Stimulated activated CD4-positive, alpha-beta T cell treated with anti-CD3 and anti-CD28 coated beads, Interleukin-12 subunit alpha, Interleukin-12 subunit beta, amount 100 ng/mL, for 4 hours (primary cell): ENCODE measurements around the gene SH3RF3.

Source experiments
- DNase-seq: peaks from one replicate; pipeline ENCODE4 v3.0.0-alpha.2; 2020

SH3RF3 gene

GRCh38 chr2:109185821-109186570 lies 57.0 kb downstream of the SH3RF3 start:
- no peak for DNase-seq

- DNase-seq = no peak
Observed at GRCh38 chr2:109186656-109187250, 57.7 kb downstream of the SH3RF3 start.

GRCh38 chr2:109187711-109188495 lies 58.9 kb downstream of the SH3RF3 start:
- DNase-seq = no peak

GRCh38 chr2:109188496-109188890 lies 59.5 kb downstream of the SH3RF3 start:
- DNase-seq = no peak

- no peak for DNase-seq
Observed at GRCh38 chr2:109188898-109189297, 59.9 kb downstream of the SH3RF3 start.

- no peak for DNase-seq
Observed at GRCh38 chr2:109189751-109190150, 60.7 kb downstream of the SH3RF3 start.

GRCh38 chr2:109193807-109194619 lies 65.0 kb downstream of the SH3RF3 start:
- no peak for DNase-seq

GRCh38 chr2:109194620-109194937 lies 65.6 kb downstream of the SH3RF3 start:
- DNase-seq = no peak

GRCh38 chr2:109195193-109196045 lies 66.4 kb downstream of the SH3RF3 start:
- DNase-seq = no peak

- DNase-seq = no peak
Observed at GRCh38 chr2:109196081-109196875, 67.3 kb downstream of the SH3RF3 start.

GRCh38 chr2:109197491-109198418 lies 68.8 kb downstream of the SH3RF3 start:
- DNase-seq = no peak

GRCh38 chr2:109199790-109200189 lies 70.8 kb downstream of the SH3RF3 start:
- no peak for DNase-seq

- no peak for DNase-seq
Observed at GRCh38 chr2:109200616-109201464, 71.8 kb downstream of the SH3RF3 start.

- DNase-seq = no peak
Observed at GRCh38 chr2:109201465-109202327, 72.7 kb downstream of the SH3RF3 start.

GRCh38 chr2:109202486-109202885 lies 73.5 kb downstream of the SH3RF3 start:
- DNase-seq = no peak

- DNase-seq = no peak
Observed at GRCh38 chr2:109203246-109204011, 74.4 kb downstream of the SH3RF3 start.

GRCh38 chr2:109204412-109204811 lies 75.4 kb downstream of the SH3RF3 start:
- no peak for DNase-seq
